Loucy (cell line): Measurements from ENCODE around the gene PPM1F.

Experiments
- EZH2phosphoT487 ChIP-seq: fragments of 200-600 bp; IDR thresholded peaks from 2 replicates; pipeline ENCODE4 v1.6.1; 2018; ENCODE audit warnings: antibody characterized with exemption, mild to moderate bottlenecking, moderate library complexity, borderline replicate concordance
- TF ChIP-seq, protein P1 (sequence below): fragments of 200-600 bp; sonication (generic); conservative IDR thresholded peaks from 2 replicates; pipeline ENCODE4 v1.5.1; 2014; ENCODE audit warnings: mild to moderate bottlenecking, antibody characterized with exemption, low read length

DNA sequence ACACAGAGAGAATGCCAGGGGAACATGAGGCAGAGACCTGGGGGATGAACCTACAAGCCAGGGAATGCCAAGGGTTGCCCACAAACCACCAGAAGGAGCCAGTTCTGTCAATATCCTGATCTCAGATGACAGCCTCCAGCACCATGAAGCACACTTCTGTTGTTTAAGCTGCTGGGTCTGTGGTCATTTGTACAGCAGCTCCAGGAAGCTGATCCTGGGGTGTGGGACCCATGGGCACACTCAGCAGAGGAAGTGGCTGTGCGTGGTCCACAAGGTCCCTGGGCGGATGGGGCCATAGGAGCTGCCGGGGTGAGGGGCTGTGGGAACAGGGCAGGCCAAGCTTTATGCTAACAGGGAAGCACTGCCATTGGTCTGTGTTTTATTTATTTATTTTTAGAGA, 12.1 kb downstream of the PPM1F start:
- TF ChIP-seq, protein P1, sequence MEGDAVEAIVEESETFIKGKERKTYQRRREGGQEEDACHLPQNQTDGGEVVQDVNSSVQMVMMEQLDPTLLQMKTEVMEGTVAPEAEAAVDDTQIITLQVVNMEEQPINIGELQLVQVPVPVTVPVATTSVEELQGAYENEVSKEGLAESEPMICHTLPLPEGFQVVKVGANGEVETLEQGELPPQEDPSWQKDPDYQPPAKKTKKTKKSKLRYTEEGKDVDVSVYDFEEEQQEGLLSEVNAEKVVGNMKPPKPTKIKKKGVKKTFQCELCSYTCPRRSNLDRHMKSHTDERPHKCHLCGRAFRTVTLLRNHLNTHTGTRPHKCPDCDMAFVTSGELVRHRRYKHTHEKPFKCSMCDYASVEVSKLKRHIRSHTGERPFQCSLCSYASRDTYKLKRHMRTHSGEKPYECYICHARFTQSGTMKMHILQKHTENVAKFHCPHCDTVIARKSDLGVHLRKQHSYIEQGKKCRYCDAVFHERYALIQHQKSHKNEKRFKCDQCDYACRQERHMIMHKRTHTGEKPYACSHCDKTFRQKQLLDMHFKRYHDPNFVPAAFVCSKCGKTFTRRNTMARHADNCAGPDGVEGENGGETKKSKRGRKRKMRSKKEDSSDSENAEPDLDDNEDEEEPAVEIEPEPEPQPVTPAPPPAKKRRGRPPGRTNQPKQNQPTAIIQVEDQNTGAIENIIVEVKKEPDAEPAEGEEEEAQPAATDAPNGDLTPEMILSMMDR, result no peak
- TF ChIP-seq EZH2phosphoT487, result no peak
